GM18507 (cell line): ENCODE results near the gene SERBP1.
"Not testable (repeated sequence)": the region's sequence is repeated elsewhere in the genome, so short reads cannot be mapped to it uniquely, and the experiment has no call there.

Experiments
- DNase-seq: peaks from one replicate; pipeline ENCODE4 v3.0.0; 2011; ENCODE audit warnings: low read depth; ENCODE audit not compliant: insufficient read length; ENCODE audit errors: extremely low spot score
- FAIRE-seq: peaks from 2 replicates; lab custom pipeline; 2011; peaks lifted over from hg19 to GRCh38; lab: Jason Lieb, UNC

The SERBP1 gene

DNA sequence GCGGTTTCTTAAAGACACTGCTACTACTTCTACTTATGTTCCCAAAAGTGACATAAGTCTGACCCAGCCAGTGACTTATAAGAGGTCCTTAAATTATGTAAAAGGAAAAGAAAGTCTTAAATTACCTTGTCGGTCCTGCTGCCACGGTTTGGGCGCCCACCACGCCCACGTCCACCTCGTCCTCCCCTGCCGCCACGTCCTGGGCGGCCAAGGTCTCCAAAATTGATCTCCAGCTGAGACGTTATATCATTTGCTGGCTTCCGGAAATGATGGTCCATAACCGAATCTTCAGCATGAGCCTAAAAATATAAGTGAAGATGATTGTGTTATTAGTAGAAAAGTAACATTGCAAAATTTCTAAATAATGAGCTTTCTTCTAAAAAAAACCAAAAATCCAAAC lies 15.2 kb downstream of the SERBP1 start:
- DNase-seq (no peak), FAIRE-seq (no peak)

DNA sequence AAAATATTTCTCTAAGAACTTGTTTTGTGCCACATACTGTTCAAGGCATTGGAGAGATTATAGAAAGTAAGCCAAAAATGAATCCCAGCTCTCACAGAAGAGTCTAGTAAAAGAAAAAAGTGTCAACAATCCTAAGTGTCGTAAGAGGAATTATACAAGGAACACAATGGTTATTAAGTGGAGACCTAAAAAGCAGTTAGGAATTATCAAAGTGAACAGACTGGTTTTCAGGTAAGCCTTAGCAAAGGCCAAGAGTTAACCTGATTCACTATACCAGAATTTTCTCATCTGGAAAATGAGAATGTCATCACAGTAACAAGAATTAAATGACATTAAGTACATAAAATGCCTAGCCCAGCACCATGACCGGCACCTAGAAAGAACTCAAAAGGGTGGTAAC lies 15.6 kb downstream of the SERBP1 start:
- FAIRE-seq: no peak
- no peak for DNase-seq

DNA sequence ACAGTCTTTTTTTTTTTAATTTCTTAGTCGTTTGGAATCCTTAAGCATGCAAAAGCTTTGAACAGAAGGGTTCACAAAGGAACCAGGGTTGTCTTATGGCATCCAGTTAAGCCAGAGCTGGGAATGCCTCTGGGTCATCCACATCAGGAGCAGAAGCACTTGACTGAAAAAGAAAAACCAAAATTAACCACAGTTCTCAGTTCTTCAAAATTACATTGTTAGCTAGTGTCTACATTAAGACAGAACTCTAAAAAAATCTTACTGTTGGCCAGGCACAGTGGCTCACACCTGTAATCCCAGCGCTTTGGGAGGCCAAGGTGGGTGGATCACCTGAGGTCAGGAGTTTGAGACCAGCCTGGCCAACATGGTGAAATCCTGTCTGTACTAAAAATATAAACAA lies 17.1 kb downstream of the SERBP1 start:
- not testable (repeated sequence) for DNase-seq, FAIRE-seq

DNA sequence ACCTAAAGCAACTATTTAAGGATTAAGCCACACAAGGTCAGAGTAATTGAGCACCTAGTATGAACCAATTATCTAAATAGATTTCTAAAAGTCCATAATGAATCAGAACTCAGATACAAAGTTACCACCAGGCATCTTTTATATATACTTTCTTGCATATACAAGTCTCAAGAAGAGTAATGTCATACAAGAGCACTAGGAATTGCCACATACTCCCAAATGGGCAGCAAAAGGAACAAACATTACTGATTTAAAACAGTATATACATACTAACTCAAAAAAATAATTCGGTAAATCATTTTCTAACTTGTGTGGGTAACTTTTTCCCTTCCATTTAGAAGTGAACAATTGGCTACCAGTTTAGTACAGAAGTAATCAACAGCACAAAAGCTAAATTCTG lies 22.1 kb downstream of the SERBP1 start:
- DNase-seq: no peak
- FAIRE-seq: no peak

DNA sequence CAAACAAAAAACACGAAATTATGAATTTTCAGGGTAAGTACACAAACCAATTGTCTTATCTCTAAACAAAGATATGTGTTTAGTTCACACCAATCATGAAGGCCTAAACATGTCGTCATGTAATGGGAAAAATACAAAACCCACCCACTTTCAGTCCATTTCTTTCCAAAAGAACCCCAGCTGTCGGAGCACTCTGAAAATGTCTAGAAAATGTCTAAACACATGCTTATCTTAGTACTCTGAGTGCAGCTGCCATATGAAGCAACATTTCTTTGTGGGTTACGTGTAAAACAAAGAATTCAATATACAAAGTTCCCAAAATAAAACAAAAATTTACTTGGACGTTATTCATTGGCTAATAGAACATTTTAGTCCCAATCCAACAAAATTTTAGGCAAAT lies 22.7 kb downstream of the SERBP1 start:
- DNase-seq (no peak), FAIRE-seq (no peak)

DNA sequence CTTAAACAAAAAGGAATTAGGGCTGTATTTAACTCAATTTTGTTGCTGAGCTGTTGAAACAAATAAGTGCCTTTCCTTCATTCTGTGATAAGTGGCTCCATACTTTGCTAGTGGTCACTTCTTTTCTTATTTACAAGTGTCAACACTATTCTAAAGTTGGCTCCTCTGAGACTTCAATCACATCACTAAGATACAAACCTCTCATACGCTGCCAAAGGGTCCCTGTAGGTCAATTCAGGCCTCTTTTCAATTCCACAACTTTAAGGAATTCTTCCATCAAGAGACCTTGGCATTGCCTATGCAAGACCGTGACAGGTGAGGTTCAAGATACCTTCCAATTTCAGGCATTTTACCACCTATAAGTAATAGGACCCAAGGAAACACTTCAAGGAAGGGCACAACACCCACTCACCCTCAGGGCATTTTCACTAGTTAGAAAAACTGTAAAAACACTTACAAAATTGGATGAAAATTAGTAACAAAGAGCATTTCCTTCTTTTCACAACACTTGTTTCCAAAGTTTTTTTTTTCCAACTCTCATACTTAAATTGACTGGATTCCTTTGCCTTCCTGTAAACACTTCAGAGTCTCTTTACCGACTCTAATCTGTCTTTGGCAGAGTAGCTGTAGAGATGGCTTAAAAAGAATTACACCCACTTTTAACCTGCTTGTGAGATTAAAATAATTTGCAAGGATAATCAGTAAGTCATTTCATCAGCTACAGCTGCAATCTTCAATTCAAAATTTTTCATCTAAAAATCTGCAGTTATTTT lies 24.5 kb downstream of the SERBP1 start:
- FAIRE-seq (no peak), DNase-seq (no peak)

DNA sequence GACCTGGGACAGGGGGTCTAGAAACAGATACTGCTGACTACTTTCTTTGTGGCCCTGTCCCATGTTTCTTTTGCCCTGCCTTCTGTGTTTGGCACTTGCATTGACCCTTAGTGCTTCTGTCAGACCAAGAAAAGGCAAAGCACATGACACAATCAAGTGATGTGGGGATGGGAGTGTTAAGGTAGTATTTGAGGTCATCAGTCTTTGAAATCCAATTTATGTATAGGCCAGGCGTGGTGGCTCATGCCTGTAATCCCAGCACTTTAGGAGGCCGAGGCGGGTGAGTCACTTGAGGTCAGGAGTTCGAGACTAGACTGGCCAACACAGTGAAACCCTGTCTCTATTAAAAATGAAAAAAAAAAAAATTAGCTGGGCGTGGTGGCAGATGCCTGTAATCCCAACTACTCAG lies 26.0 kb downstream of the SERBP1 start:
- DNase-seq: no peak
- FAIRE-seq: no peak

DNA sequence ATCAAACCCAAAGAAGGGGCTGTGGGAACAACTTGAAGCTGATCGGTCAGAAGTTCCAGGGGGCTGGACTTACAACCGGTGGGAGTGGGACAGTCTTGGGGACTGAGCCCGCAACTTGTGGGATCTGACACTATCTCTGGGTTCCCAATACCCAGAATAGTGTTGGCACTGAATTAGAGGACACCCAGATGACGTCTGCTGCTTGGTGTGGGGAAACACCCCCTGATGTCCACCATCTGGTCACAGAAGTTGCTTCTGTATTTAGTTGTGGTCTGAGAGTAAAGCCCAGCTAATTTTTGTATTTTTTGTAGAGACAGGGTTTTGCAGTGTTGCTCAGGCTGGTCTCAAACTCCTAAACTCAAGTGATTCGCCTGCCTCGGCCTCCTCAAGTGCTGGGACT lies 28.8 kb downstream of the SERBP1 start:
- no peak for FAIRE-seq
- DNase-seq: no peak

DNA sequence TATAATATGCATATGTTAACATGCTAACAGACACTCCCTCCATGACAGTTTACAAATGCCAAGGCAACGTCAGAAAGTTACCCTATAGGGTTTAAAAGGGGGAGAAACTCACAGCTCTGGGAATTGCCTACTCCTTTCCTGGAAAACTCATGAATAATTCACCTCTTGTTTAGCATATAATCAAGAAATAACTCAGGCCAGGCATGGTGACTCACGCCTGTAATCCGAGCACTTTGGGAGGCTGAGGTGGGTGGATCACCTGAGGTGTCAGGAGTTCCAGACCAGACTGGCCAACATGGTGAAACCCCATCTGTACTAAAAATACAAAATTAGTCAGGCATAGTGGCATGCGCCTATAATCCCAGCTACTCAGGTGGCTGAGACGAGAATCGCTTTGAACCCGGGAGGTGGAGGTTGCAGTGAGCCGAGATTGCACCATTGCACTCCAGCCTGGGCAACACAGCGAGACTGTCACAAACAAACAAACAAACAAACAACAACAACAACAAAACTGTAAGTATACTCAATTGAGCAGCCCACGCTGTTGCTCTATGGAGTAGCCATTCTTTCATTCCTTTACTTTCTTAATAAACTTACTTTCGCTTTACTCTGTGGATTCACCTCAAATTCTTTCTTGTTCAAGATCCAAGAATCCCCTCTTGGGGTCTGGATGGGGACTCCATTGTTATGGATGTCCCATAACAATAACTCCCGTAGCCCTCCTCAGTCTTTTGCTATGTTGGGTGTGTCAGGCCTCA lies 30.0 kb downstream of the SERBP1 start:
- FAIRE-seq, DNase-seq: not testable (repeated sequence)

DNA sequence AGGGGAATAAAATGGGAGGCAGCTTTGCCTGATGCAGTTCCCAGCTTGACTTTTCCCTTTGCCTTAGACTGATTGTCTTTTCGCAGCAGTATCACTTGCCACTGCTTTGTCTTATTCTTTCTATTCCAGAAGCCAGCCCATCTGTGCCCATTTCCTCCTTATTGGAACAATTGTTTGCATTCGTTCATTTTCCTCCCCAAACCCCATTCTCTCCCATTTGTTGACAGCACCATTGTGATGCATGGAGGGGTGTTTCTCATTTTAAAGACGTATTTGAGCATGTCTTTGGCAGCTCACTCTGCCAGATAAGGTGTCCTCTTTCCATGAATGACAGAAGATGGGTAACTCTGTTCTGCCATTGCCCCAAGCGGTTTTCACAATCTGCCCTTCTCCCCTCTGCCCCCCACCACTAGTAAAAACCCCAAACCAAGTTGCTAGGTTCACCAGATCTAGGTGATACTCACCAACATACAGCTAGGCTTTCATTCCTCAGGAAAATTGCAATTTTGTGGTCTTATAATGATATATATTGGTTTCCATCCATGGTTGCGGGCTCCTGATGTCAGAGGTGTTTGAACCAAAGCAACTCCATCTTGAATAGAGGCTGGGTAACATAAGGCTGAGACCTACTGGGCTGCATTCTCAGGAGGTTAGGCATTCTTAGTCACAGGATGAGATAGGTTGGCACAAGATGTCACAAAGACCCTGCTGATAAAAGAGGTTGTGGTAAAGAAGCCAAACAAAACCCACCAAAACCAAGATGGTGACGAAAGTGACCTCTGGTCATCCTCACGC lies 30.8 kb downstream of the SERBP1 start:
- FAIRE-seq (no peak), DNase-seq (no peak)

DNA sequence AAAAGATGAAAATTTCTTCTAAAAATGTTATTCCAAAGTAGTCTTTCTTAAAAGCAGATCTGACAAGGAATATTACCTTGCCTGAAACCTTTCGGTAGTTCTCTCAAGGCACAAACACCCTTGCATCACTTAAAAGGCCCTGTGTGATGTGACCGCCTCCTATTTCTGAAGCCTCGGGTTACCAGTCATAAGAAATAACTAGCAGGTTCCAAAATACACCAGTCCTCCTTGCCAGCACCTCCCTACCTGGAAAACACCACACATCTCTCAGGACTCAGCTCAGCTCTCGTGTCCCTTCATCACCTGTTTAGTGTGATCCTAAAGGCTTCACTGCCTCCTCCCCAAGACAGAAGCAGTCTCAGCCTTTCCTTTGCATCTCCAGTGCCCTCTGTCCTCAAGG lies 35.7 kb downstream of the SERBP1 start:
- DNase-seq: no peak
- no peak for FAIRE-seq

DNA sequence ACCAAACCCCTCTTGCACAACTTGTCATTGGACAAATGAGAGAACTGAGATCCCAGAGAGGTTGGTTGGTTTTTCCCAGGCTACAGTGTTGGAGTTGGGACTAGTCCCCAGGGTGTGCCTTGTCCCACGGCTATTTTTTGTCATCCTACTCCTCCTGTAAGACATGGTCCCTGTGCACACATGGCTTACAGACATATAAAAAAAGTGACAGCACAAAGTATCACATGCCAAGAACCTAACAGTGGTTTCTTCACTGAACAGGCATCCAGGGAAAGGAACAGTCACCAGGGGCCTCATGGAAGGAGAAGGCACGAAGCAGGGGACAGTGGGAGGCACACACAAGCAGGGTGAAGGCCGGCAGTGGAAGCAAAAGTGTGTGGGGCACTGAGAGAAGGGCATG lies 36.5 kb downstream of the SERBP1 start:
- no peak for DNase-seq
- no peak for FAIRE-seq

DNA sequence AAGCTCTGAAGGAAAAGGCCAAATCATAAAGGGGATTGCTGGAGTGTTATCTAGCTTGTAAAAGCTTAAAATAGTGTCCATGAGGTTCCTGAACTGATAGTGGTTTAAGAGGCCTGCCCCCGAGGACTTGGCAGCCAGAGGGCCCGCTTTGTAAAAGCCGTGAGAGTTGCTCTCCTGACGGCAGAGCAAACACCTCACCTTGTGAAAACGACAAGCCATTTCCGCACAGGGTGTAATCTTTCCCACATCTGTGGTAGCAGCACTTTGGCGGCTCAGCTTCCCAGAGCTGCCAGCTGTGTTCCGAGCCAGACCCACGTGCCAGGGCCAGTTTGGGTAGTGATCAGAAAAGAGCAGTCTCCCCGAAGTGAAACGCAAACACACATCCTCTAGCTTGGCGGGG lies 37.0 kb downstream of the SERBP1 start:
- DNase-seq (no peak), FAIRE-seq (no peak)

DNA sequence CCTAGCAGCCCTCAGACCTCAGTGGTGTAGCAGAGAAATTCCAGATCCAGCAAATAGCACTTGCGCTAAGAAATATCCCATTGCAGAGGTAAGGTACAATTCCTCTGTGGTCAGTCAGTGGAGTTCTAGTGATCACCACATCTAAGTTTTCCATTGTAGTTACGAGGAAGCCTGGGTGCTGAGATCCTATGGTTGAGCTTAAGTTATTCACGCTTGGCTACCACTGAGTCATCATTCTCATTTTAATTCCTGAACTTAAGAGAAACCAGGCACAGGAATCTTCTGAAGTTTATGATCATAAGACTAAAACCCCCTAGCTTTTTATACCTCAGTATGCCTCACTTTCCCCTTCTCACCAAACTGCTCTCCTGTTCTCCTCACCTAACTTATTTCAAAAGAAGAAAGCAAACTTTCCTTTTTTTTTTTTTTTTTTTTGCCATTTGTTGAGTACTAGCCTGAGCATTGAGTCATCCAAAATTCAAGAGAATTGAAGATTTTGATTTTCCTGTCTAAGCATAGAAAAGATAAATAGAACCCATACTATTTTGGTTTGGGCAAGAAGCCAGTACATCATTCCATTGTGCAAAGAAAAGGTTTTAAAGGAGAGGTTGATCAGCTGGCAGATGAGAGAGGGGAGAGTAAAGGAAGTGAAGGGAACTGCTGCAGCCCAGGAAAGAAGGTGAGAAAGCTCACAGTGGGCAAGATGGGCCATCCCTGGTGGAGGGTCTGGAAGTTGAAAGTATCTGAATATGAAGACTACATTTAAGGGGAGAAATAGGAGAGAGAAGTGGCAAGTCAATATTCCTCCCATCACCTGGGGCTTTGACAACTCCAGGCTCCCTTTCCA lies 39.9 kb downstream of the SERBP1 start:
- no peak for FAIRE-seq
- DNase-seq: no peak

DNA sequence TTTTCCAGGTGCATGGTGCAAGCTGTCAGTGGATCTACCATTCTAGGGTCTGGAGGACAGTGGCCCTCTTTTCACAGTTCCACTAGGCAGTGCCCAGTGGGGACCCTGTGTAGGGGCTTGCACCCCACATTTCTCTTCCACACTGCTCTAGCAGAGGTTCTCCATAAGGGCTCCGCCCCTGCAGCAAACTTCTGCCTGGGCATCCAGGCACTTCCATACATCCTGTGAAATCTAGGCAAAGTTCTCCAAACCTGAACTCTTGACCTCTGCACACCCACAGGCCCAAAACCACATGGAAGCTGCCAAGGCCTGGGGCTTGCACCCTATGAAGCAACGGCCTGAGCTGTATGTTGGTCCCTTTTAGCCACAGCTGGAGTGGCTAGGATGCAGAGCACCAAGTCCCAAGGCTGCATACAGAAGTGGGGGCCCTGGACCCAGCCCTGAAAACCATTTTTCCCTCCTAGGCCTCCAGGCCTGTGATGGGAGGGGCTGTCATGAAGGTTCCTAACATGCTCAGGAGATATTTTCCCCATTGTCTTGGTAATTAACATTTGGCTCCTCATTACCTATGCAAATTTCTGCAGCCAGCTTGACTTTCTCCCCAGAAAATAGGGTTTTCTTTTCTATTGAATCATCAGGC lies 46.1 kb downstream of the SERBP1 start:
- DNase-seq (no peak), FAIRE-seq (no peak)

DNA sequence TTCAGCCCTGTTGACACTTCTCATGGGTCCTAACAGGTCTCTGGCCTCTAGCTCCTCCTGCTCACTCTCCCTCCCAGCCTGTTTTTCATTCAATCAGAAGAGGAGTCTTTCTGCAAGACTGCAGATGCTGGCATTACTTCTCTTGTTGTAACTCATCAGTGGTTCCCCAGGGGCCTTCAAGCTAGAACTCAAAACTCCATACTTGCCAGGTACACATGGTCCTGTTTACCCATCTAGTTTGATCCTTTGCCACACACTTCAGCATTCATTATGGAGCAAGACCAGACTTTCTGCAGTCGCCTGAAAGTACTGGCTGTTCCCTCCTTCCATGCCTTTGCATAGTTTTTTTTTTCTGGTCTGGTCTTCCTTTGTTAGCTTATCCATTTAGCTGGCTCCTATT lies 47.9 kb downstream of the SERBP1 start:
- FAIRE-seq: no peak
- no peak for DNase-seq

DNA sequence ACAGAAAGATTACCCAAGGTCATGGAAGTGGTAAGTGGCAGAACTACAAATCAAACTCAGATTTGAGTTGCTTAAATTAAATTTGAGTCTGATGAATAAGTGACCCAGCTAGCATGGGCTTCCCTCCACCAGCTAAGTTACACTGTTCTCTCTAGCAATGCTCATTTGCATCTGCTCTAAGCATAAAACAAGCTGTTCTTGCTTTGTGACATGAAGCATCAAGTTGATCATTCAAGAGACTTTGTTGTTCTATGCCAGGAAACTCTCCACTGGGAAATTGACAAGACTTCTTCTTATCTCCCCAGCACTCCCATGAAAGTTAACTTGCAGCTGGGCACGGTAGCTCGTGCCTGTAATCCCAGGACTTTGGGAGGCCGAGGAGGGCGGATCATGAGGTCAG lies 49.0 kb downstream of the SERBP1 start:
- no peak for FAIRE-seq
- no peak for DNase-seq

DNA sequence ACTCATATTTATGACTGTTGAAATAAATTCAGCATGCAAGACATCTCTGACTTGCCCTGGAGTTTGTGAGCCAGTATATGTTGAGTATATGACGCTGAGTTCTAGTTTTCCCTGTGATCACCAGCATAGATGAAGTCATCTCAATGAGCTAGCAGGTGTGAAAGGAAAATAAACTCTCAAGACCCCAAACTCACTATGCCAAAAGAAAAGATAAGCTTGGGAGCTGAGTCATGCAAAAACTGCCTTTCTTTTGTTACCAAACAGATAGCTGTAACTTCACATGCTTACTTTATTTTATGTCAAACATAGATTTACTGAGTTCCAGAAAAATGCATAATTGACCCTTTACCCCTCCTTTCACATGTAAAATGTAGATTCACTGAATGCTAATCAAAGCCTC lies 52.9 kb downstream of the SERBP1 start:
- FAIRE-seq: no peak
- DNase-seq: no peak

DNA sequence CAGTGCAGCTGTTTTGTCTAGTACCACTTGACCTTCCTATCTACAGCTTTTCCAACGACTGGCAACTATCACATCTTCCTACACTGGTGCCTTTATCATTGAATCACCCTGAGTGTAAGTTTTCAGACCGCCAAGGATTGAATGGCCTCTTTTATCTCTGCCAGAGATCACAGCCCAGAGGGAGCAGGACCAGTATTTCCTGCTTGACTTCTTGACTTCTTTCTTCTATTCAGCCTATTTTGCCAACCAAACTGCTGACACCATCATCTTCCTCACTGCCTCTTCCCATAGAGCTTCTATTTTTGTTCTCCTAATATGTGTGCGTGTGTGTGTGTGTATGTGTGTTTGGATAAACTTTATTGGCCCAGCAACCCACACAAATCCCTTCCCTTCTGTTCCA lies 53.8 kb downstream of the SERBP1 start:
- FAIRE-seq (no peak), DNase-seq (no peak)
